Astrocyte of the cerebellum (primary cell): ENCODE measurements around the gene NT5E.

ENCODE experiments used
- DNase-seq: peaks from one replicate; pipeline ENCODE4 v3.0.0-alpha.2; 2011; ENCODE audit warnings: low read depth
- H3K4me3 ChIP-seq: 2 replicates; pipeline ENCODE4 v1.5.1; 2011; ENCODE audit warnings: mild to moderate bottlenecking, low read depth, low read length, moderate library complexity
- in situ Hi-C: cut with HindIII; loops from 2 replicates; pipeline ENCODE4 v1.10.0; 2017; ENCODE audit warnings: low sequenced_read_pairs
- TF ChIP-seq, protein P1 (sequence below): IDR thresholded peaks from 2 replicates; pipeline ENCODE4 v1.5.1; 2012; ENCODE audit warnings: low read length, low read depth, moderate library complexity, mild to moderate bottlenecking; ENCODE audit errors: missing control alignments

The NT5E gene

DNA sequence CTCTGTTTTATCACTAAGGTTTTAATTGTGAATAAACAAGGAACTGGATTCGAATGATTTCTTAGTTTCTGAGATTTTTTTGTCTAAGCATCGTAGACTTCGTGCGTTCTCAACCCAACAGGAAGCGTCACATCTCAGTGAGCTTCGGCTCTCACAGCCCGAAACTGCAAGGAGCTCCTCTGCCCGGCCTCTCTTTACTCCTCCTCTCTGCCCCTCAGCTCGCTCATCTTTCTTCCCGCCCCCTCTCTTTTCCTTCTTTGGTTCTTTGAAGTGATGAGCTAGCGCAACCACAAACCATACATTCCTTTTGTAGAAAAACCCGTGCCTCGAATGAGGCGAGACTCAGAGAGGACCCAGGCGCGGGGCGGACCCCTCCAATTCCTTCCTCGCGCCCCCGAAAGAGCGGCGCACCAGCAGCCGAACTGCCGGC lies 480 bp upstream of the NT5E start:
- TF ChIP-seq, protein P1, sequence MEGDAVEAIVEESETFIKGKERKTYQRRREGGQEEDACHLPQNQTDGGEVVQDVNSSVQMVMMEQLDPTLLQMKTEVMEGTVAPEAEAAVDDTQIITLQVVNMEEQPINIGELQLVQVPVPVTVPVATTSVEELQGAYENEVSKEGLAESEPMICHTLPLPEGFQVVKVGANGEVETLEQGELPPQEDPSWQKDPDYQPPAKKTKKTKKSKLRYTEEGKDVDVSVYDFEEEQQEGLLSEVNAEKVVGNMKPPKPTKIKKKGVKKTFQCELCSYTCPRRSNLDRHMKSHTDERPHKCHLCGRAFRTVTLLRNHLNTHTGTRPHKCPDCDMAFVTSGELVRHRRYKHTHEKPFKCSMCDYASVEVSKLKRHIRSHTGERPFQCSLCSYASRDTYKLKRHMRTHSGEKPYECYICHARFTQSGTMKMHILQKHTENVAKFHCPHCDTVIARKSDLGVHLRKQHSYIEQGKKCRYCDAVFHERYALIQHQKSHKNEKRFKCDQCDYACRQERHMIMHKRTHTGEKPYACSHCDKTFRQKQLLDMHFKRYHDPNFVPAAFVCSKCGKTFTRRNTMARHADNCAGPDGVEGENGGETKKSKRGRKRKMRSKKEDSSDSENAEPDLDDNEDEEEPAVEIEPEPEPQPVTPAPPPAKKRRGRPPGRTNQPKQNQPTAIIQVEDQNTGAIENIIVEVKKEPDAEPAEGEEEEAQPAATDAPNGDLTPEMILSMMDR = no peak
- H3K4me3 ChIP-seq = peak overlapping the region; percentile 74
- in situ Hi-C loops = no loop called here
- DNase-seq = peak; percentile 47

DNA sequence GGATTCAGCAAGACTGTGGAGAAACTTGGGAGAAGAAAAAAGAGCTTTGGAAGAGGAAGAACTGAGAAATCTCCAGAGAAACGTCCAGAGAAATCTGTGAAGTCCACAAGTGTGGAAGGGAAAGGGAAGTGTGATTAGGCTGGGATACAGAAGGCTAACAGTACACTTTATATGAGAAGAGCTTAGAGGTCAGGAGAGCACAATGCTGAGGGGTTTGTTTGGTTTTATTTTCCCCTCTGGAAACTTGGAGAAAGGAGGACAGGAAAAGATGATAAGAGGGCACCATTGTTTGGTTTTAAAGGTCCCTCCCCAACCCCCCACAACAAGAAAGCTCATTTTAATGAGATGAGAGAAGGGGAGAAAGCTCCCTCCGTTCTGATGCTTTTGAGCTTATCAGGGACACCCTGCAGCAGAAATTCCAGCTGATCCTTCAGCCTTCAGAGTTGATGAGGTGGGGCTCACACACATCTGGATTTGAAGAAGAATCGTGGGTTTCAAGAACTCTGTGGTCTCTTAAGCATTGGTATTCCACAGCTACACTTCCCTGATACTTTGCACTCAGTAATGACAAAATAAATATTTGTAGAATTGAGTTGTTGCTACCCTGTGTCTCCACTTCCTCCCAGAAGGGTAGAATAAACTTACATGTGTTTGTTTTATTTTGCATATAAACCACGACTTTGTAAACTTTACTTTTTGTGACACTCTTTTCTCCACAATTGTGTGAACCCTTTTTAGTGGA lies 1.9 kb downstream of the NT5E start:
- no peak for DNase-seq
- peak overlapping the region; percentile 74 for H3K4me3 ChIP-seq
- in situ Hi-C loops = no loop called here
- TF ChIP-seq, protein P1 = no peak

DNA sequence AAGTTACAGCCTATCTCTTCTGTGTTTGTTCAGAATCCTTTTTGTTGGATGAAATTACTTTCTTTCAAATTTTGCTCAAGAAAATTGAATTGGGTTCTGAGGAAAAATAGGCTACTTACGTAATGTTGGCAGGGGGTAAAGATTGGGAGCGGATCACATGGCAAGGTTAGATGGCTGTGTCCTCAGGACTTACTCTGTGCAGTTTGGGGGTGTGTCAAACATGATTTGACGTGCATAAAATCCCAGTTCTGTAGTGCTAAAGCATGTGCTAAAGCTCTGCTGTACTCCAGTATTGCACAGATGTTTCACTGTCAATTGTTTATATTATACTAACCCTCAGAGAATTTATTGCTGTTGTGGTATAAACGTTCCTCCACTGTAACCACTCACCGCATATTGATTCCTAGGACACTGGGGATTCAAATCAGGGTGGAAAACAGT lies 2.6 kb downstream of the NT5E start:
- TF ChIP-seq, protein P1 = no peak
- DNase-seq = peak; percentile 57
- peak overlapping the region; percentile 74 for H3K4me3 ChIP-seq
- in situ Hi-C loops = no loop called here

DNA sequence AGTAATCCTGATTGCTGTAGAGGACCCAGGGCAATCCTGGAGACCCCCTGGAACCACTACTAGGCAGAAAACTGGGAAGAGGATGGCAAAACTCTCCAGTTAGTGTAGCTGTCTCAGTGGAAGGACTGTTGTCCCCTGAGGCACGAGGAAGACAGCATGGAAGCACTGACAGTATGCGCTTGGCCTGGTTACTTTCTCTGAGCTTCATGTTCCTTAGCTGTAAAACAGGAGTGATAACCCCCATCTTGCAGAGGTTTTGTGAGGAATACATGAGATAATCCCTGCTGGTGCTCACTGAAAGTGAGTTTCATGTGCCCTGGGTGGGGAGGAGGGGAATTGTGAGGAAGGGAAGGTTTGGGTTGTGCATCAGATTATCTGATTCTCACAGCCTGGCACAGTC lies 3.2 kb downstream of the NT5E start:
- TF ChIP-seq, protein P1 = no peak
- no peak for DNase-seq
- in situ Hi-C loops = no loop called here
- peak overlapping the region; percentile 74 for H3K4me3 ChIP-seq

DNA sequence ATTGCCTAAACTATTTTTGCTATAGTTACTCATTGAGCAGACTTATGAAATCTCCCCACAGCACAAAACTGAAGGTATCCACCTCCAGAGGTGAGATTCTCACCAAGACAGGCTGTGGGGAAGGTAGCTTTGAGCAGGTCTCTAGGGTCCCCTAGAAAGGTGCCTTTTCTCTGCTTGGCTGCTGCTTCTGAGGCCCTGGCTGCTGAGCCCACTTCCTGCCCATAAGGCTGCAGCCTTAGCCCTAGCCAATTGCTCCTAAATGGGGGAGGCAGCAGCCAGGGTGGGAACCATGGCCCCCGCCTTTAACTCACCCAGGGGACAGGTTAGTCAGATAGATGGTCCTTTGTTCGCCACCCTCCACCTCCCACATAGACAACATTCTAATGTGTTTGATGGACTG lies 3.6 kb downstream of the NT5E start:
- TF ChIP-seq, protein P1 = no peak
- H3K4me3 ChIP-seq = peak overlapping the region; percentile 74
- DNase-seq = no peak
- in situ Hi-C loops = no loop called here

DNA sequence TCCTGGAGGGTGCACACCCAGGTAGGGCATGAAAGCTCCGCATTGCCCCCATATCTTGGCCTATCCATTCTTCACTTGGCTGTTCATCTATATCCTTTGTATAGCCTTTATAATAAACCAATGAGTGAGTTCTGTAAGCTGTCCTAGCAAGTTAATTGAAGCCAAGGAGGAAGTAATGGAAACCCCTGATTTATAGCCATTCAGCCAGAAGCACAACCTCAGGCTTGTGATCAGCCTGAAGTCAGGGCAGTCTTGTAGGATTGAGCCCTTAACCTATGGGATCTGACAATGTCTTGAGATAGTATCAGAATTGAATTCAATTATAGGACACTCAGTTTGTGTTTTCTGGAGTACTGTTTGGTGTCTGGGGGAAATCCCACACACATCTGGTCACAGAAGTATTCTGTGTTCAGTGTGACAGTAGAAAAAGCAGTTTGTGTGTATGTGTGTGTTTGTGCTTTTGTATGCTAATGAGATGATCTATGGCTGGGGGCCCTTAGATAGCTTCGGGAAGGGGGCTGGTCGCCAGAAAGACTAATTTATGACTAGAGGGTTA lies 5.7 kb downstream of the NT5E start:
- in situ Hi-C loops = loop anchor here (5.0 kb wide), 1 partner anchor 103 kb away; no protein-coding TSS in a partner anchor

More for the DNA sequence above, 5.7 kb downstream of the NT5E start:
- H3K4me3 ChIP-seq = no peak overlapping the region
- DNase-seq = no peak
- TF ChIP-seq, protein P1 = no peak
